BLaER1 treated with 17β-estradiol and CSF1 and Interleukin-3, amounts not matched to agents 10 nM and 100 nM (cell line): ENCODE data around the gene TMEM63B.
A peak's percentile ranks its signal among the peaks of the same experiment; 100 is the strongest.

Source experiments
- H3K27ac ChIP-seq, 11 experiments: shearing (Covaris generic); formaldehyde crosslinking; 2 replicates each; pipeline ENCODE4 v1.8.1; 2022
- H3K27me3 ChIP-seq, 11 experiments: shearing (Covaris generic); formaldehyde crosslinking; 2 replicates each; pipeline ENCODE4 v1.8.1; 2022
- H3K36me3 ChIP-seq, 11 experiments: shearing (Covaris generic); formaldehyde crosslinking; 2 replicates each; pipeline ENCODE4 v1.8.1; 2022
- H3K4me1 ChIP-seq, 10 experiments: shearing (Covaris generic); formaldehyde crosslinking; 2 replicates each; pipeline ENCODE4 v1.8.1; 2022
- H3K4me2 ChIP-seq, 11 experiments: shearing (Covaris generic); formaldehyde crosslinking; 2 replicates each; pipeline ENCODE4 v1.8.1; 2022
- H3K4me3 ChIP-seq, 10 experiments: shearing (Covaris generic); formaldehyde crosslinking; 2 replicates each; pipeline ENCODE4 v1.8.1; 2022
- H3K9ac ChIP-seq, 11 experiments: shearing (Covaris generic); formaldehyde crosslinking; 2 replicates each; pipeline ENCODE4 v1.8.1; 2022
- H3K9me3 ChIP-seq, 11 experiments: shearing (Covaris generic); formaldehyde crosslinking; replicated peaks in 1 of 11; 2 replicates each; pipeline ENCODE4 v1.8.1; 2022
- H4K20me1 ChIP-seq, 11 experiments: shearing (Covaris generic); formaldehyde crosslinking; 2 replicates each; pipeline ENCODE4 v1.8.1; 2022
- Cebpa-rat ChIP-seq, 11 experiments: shearing (Covaris generic); IDR thresholded peaks; 2 replicates each; pipeline ENCODE4 v1.8.1; 2022

Gene TMEM63B

GRCh38 chr6:44172731-44173500 is 45.6 kb downstream of the TMEM63B start:
- no peaks in the 10 kb centered on the region for H3K36me3 ChIP-seq
- peaks cover 0 to 13% (median 0%) of the 10 kb centered on the region in 11 experiments; a peak in 3 of 22 replicates for H4K20me1 ChIP-seq
- H3K9me3 ChIP-seq: no peaks in the 10 kb centered on the region
- no peak for TF ChIP-seq Cebpa-rat (IDR thresholded peaks at IDR 0.05)
- H3K4me1 ChIP-seq: peaks cover 23 to 53% (median 35%) of the 10 kb centered on the region in 10 experiments
- H3K9ac ChIP-seq: no peak overlapping the region
- no peak overlapping the region for H3K4me3 ChIP-seq
- peaks cover 0 to 7% (median 0%) of the 10 kb centered on the region in 11 experiments; a peak in 2 of 22 replicates for H3K27me3 ChIP-seq
- H3K4me2 ChIP-seq: peak overlapping the region in 9 of 11 experiments; percentile 11 to 54 (median 33); a peak in 12 of 22 replicates
- no peak overlapping the region for H3K27ac ChIP-seq

DNA sequence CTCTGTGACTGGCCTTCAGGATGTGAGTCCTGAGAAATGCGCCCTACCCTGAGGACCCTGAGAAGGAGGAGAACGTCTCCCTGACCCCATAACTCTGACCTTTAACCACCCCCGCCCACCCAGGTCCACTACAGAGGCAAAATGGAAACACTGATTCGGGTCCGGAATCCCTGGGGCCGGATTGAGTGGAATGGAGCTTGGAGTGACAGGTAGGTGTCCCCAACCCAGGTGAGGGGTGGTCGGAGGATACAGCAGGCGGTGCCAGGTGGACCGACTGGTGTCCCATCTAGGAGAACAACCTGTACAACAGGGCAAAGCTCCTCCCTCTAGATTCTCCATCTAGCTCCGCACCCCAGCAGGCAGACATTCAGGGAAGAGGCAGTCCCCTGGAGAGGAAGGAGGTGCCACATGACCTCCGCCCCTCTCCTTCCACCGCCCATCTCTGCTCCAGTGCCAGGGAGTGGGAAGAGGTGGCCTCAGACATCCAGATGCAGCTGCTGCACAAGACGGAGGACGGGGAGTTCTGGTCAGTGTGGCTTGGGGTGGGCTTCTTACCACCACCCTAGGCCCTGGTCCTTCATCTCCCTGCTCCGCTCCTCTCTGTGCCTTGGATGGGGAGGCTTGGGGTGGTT is 48.9 kb downstream of the TMEM63B start:
- Histone ChIP-seq H3K4me2 (peak overlapping the region; percentile 82 to 100 (median 97)), H3K27me3 (0 out of 22 replicates have a peak, but pooled peaks cover 0 to under 1% (median 0%) of the 10 kb centered on the region in 11 experiments), H3K27ac (peak overlapping the region in 7 of 11 experiments; percentile 17 to 66 (median 57); a peak in 11 of 22 replicates), H3K4me3 (peak overlapping the region; percentile 28 to 70 (median 53); a peak in 18 of 20 replicates), H4K20me1 (peaks cover 0 to 22% (median 0%) of the 10 kb centered on the region in 11 experiments; a peak in 3 of 22 replicates), H3K9ac (peak overlapping the region in 10 of 11 experiments; percentile 2 to 63 (median 45); a peak in 16 of 22 replicates), H3K36me3 (no peaks in the 10 kb centered on the region), H3K4me1 (peaks cover 24 to 49% (median 38%) of the 10 kb centered on the region in 10 experiments), H3K9me3 (no peaks in the 10 kb centered on the region; a peak in 1 of 22 replicates)
- TF ChIP-seq Cebpa-rat (IDR thresholded peaks at IDR 0.05): no peak

DNA sequence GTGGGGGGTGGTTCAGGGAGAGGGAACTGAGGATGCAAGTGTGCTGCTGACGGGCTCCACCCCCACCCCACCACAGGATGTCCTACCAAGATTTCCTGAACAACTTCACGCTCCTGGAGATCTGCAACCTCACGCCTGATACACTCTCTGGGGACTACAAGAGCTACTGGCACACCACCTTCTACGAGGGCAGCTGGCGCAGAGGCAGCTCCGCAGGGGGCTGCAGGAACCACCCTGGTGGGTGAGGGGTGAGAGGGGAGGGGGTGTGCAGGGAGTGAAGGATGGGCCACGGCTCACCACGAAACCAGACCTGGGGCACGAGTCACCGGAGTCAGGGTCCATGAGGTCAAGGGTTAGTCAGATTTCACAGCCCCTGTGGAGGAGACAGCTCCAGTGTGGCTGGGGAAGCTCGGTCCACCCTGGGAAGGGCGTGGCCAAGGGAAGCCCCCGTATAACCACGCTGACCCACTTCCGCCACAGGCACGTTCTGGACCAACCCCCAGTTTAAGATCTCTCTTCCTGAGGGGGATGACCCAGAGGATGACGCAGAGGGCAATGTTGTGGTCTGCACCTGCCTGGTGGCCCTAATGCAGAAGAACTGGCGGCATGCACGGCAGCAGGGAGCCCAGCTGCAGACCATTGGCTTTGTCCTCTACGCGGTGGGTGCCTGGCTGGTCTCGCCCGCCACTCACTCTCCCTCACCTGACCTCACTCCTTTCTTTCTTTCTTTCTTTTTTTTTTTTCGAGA is 49.6 kb downstream of the TMEM63B start:
- peak overlapping the region; percentile 12 to 63 (median 42); a peak in 18 of 22 replicates for H3K9ac ChIP-seq
- no peaks in the 10 kb centered on the region for H3K27me3 ChIP-seq
- no peak for TF ChIP-seq Cebpa-rat (IDR thresholded peaks at IDR 0.05)
- H3K36me3 ChIP-seq: no peaks in the 10 kb centered on the region
- H3K9me3 ChIP-seq: no peaks in the 10 kb centered on the region; a peak in 1 of 22 replicates
- H3K27ac ChIP-seq: peak overlapping the region in 9 of 11 experiments; percentile 11 to 66 (median 53); a peak in 13 of 22 replicates
- H3K4me3 ChIP-seq: peak overlapping the region; percentile 28 to 70 (median 53); a peak in 19 of 20 replicates
- H4K20me1 ChIP-seq: peaks cover 0 to 22% (median 0%) of the 10 kb centered on the region in 11 experiments; a peak in 3 of 22 replicates
- peak overlapping the region; percentile 82 to 100 (median 97) for H3K4me2 ChIP-seq
- peaks cover 24 to 49% (median 38%) of the 10 kb centered on the region in 10 experiments for H3K4me1 ChIP-seq

- H3K27me3 ChIP-seq: no peaks in the 10 kb centered on the region
- no peak overlapping the region; a peak in 1 of 22 replicates for H3K27ac ChIP-seq
- no peaks in the 10 kb centered on the region; a peak in 1 of 22 replicates for H3K9me3 ChIP-seq
- H3K4me1 ChIP-seq: peaks cover 21 to 42% (median 31%) of the 10 kb centered on the region in 10 experiments
- no peaks in the 10 kb centered on the region for H3K36me3 ChIP-seq
- peak overlapping the region in 3 of 11 experiments; percentile 15 to 50 (median 36); a peak in 2 of 22 replicates for H3K9ac ChIP-seq
- H4K20me1 ChIP-seq: peaks cover 0 to 22% (median 0%) of the 10 kb centered on the region in 11 experiments; a peak in 3 of 22 replicates
- TF ChIP-seq Cebpa-rat (IDR thresholded peaks at IDR 0.05): no peak
- 0 out of 20 replicates have a peak overlapping the region, but pooled peaks of 1 of the 10 experiments have one; percentile 70 for H3K4me3 ChIP-seq
- peak overlapping the region; percentile 82 to 100 (median 97) for H3K4me2 ChIP-seq
These were observed 50.5 kb downstream of the TMEM63B start for GRCh38 chr6:44177691-44178423.

DNA sequence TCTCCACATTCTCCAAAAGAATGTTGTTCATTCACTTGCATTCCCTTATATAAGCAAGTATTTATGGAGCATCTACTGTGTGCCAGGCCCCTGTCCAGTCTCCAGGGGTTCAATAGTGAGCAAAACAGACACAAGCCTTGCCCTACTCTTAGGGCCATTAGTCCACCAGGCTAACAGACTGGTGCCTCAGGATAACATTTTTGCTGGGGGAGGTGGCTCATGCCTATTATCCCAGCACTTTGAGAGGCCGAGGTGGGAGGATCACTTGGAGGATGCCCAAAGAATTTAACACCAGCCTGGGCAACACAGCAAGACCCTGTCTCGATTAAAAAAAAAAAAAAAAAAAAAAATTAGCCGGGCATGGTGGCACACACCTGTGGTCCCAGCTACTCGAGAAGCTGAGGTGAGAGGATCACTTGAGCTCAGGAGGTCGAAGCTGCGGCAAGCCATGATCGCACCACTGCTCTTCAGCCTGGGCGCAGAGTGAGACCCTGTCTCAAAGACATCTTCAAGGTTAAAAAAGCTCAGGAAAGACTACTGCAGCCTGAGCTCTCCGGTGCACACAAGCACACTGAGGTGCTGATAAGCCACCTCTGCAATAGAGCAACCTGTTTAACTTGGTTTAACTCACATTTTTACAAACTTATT is 51.2 kb downstream of the TMEM63B start:
- H3K27ac ChIP-seq: no peak overlapping the region
- no peak for TF ChIP-seq Cebpa-rat (IDR thresholded peaks at IDR 0.05)
- H3K27me3 ChIP-seq: no peaks in the 10 kb centered on the region
- H3K36me3 ChIP-seq: no peaks in the 10 kb centered on the region
- H3K9me3 ChIP-seq: no peaks in the 10 kb centered on the region; a peak in 1 of 22 replicates
- H3K4me1 ChIP-seq: peaks cover 19 to 39% (median 27%) of the 10 kb centered on the region in 10 experiments
- peaks cover 0 to 22% (median 0%) of the 10 kb centered on the region in 11 experiments; a peak in 2 of 22 replicates for H4K20me1 ChIP-seq
- H3K9ac ChIP-seq: no peak overlapping the region
- no peak overlapping the region for H3K4me3 ChIP-seq
- H3K4me2 ChIP-seq: no peak overlapping the region; a peak in 1 of 22 replicates

DNA sequence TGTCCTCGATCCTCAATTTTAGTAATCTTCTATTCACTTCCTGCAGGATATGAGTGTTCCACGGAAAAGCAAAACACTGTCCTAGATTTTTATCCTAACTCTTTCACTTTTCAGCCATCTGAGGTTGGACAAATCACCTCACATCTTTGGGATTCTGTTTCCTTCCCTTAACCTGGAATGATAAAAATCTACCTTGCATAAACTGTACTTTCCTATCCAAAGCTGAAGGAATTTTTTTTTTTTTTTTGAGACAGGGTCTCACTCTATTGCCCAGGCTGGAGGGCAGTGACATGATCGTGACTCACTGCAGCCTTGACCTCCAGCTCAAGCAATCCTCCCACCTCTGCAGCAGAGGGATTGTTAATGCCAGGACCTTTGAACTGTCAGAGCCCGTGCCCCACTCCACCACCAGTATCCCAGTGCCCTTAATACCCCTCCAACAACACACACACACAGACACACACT is 51.8 kb downstream of the TMEM63B start:
- no peak overlapping the region for H3K9ac ChIP-seq
- no peak overlapping the region for H3K4me3 ChIP-seq
- H3K36me3 ChIP-seq: no peaks in the 10 kb centered on the region
- H4K20me1 ChIP-seq: peaks cover 0 to 22% (median 0%) of the 10 kb centered on the region in 11 experiments; a peak in 2 of 22 replicates
- H3K27me3 ChIP-seq: no peaks in the 10 kb centered on the region
- no peaks in the 10 kb centered on the region; a peak in 1 of 22 replicates for H3K9me3 ChIP-seq
- no peak for TF ChIP-seq Cebpa-rat (IDR thresholded peaks at IDR 0.05)
- no peak overlapping the region for H3K4me2 ChIP-seq
- peaks cover 19 to 39% (median 27%) of the 10 kb centered on the region in 10 experiments for H3K4me1 ChIP-seq
- no peak overlapping the region for H3K27ac ChIP-seq

- no peaks in the 10 kb centered on the region for H3K36me3 ChIP-seq
- peaks cover 0 to 22% (median 0%) of the 10 kb centered on the region in 11 experiments; a peak in 2 of 22 replicates for H4K20me1 ChIP-seq
- no peak overlapping the region for H3K9ac ChIP-seq
- H3K4me1 ChIP-seq: peaks cover 19 to 37% (median 27%) of the 10 kb centered on the region in 10 experiments
- H3K27ac ChIP-seq: no peak overlapping the region
- H3K4me3 ChIP-seq: no peak overlapping the region
- no peaks in the 10 kb centered on the region for H3K27me3 ChIP-seq
- no peak for TF ChIP-seq Cebpa-rat (IDR thresholded peaks at IDR 0.05)
- H3K4me2 ChIP-seq: no peak overlapping the region
- H3K9me3 ChIP-seq: no peaks in the 10 kb centered on the region; a peak in 1 of 22 replicates
These were observed 52.3 kb downstream of the TMEM63B start for GRCh38 chr6:44179648-44180047.
